Peyer's patch (tissue), 4 donors: ENCODE measurements around the gene MYCN.

ENCODE experiments used
- POLR2A ChIP-seq, 2 donors: fragments of 450-650 bp; IDR thresholded peaks; one replicate each; pipeline ENCODE4 v1.5.1; 2017; ENCODE audit warnings: antibody characterized with exemption in 2 of 2, mild to moderate bottlenecking in 2 of 2, moderate library complexity in 2 of 2
- TF ChIP-seq, protein P1 (sequence below), 6 experiments: fragments of 450-650 bp in 4 of 6; fragments of 200-600 bp in 2 of 6; sonication (generic) in 1 of 6; IDR thresholded peaks; one replicate each; pipeline ENCODE4 v1.5.1; 2017 to 2019; ENCODE audit warnings: antibody characterized with exemption in 6 of 6, mild to moderate bottlenecking in 3 of 6, moderate library complexity in 1 of 6

DNA sequence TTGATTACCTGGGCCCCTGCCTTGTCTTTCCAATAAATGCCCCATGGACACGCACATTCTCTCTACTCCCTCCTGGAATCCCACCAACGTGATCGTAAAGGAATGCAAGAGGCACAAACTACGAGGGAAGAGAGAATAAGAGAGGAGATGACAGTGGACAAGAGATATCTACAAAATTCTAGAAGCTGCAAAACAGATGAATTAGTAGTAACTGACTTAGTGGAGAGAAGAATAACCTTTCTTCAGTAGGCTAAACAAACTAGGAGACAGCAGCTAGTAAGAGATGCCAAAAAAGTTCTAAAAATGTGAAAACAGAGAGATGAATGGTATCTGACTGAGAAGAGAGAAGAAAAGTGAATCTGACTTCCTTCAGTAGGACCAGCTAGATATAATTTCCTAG, 43.5 kb upstream of the MYCN start:
- TF ChIP-seq, protein P1, sequence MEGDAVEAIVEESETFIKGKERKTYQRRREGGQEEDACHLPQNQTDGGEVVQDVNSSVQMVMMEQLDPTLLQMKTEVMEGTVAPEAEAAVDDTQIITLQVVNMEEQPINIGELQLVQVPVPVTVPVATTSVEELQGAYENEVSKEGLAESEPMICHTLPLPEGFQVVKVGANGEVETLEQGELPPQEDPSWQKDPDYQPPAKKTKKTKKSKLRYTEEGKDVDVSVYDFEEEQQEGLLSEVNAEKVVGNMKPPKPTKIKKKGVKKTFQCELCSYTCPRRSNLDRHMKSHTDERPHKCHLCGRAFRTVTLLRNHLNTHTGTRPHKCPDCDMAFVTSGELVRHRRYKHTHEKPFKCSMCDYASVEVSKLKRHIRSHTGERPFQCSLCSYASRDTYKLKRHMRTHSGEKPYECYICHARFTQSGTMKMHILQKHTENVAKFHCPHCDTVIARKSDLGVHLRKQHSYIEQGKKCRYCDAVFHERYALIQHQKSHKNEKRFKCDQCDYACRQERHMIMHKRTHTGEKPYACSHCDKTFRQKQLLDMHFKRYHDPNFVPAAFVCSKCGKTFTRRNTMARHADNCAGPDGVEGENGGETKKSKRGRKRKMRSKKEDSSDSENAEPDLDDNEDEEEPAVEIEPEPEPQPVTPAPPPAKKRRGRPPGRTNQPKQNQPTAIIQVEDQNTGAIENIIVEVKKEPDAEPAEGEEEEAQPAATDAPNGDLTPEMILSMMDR (IDR thresholded peaks at IDR 0.05): no peak
- no peak for TF ChIP-seq POLR2A (IDR thresholded peaks at IDR 0.05)
